Keratinocyte (primary cell): ENCODE data around the gene IL27RA. TPM values are rescaled to one million over a fixed set of nuclear protein-coding genes. Genes with fewer than 3 reads are reported as not detected.

Experiments used
- DNase-seq: peaks from one replicate; pipeline ENCODE4 v3.0.0-alpha.2; 2011; ENCODE audit warnings: low read depth, missing footprints, low spot score
- FAIRE-seq: peaks from 2 replicates; lab custom pipeline; 2011; peaks lifted over from hg19 to GRCh38; lab: Jason Lieb, UNC
- H2AFZ ChIP-seq: 2 replicates; pipeline ENCODE4 v1.6.0; 2012; ENCODE audit warnings: low read length, control low read depth, inconsistent platforms; ENCODE audit not compliant: control insufficient read depth
- H3K27ac ChIP-seq: 2 replicates; pipeline ENCODE4 v1.5.1; 2011; ENCODE audit warnings: low read length; ENCODE audit not compliant: control insufficient read depth, insufficient read depth
- H3K27me3 ChIP-seq: 3 replicates; pipeline ENCODE4 v1.6.0; 2011; ENCODE audit warnings: low read length; ENCODE audit not compliant: control insufficient read depth, insufficient read depth; ENCODE audit errors: extremely low read depth
- H3K36me3 ChIP-seq, 2 experiments: 2 replicates in 1 of 2; 3 replicates in 1 of 2; pipeline ENCODE4 v1.5.1; 2011; ENCODE audit warnings: low read length in 2 of 2, mild to moderate bottlenecking in 1 of 2; ENCODE audit not compliant: control insufficient read depth in 2 of 2, insufficient read depth in 2 of 2; ENCODE audit errors: extremely low read depth in 1 of 2
- H3K4me1 ChIP-seq: 3 replicates; pipeline ENCODE4 v1.5.1; 2011; ENCODE audit warnings: low read length; ENCODE audit not compliant: control insufficient read depth, insufficient read depth; ENCODE audit errors: extremely low read depth
- H3K4me2 ChIP-seq: 3 replicates; pipeline ENCODE4 v1.6.0; 2011; ENCODE audit warnings: low read depth, low read length; ENCODE audit not compliant: control insufficient read depth, insufficient read depth; ENCODE audit errors: extremely low read depth
- H3K4me3 ChIP-seq, 3 experiments: fragments of 200-600 bp in 1 of 3; sonication (generic) in 1 of 3; 2 replicates in 2 of 3; 3 replicates in 1 of 3; pipeline ENCODE4 v1.5.1; 2011 to 2016; ENCODE audit warnings: low read length in 3 of 3, mild to moderate bottlenecking in 3 of 3, control low read depth in 2 of 3, inconsistent platforms in 1 of 3, low read depth in 1 of 3, mixed read lengths in 1 of 3, mixed run types in 1 of 3, moderate library complexity in 1 of 3; ENCODE audit not compliant: control insufficient read depth in 2 of 3, insufficient read depth in 2 of 3; ENCODE audit errors: extremely low read depth in 1 of 3
- H3K79me2 ChIP-seq: 2 replicates; pipeline ENCODE4 v1.6.0; 2012; ENCODE audit warnings: low read length; ENCODE audit not compliant: control insufficient read depth, insufficient read depth
- H3K9ac ChIP-seq: 3 replicates; pipeline ENCODE4 v1.6.0; 2011; ENCODE audit warnings: low read length; ENCODE audit not compliant: control insufficient read depth, insufficient read depth; ENCODE audit errors: extremely low read depth
- H3K9me1 ChIP-seq: 3 replicates; pipeline ENCODE4 v1.6.0; 2011; ENCODE audit warnings: low read length; ENCODE audit not compliant: control insufficient read depth, insufficient read depth; ENCODE audit errors: extremely low read depth
- H3K9me3 ChIP-seq: 2 replicates; pipeline ENCODE4 v1.5.1; 2012; ENCODE audit warnings: low read depth, low read length; ENCODE audit not compliant: control insufficient read depth
- H4K20me1 ChIP-seq: 3 replicates; pipeline ENCODE4 v1.6.0; 2011; ENCODE audit warnings: low read length; ENCODE audit not compliant: control insufficient read depth, insufficient read depth; ENCODE audit errors: extremely low read depth
- EZH2 ChIP-seq: IDR thresholded peaks from one replicate; pipeline ENCODE4 v1.6.1; 2012; ENCODE audit warnings: inconsistent platforms, mild to moderate bottlenecking, low read length, moderate library complexity
- dilution Hi-C: fragments of 300-500 bp; cut with MboI; formaldehyde crosslinking; loops from one replicate; pipeline ENCODE4 v1.7.0; 2020; ENCODE audit warnings: low sequenced_read_pairs; ENCODE audit not compliant: extremely low pct_ligation_motif_present
- polyA plus RNA-seq, 5 experiments: library from polyadenylated mRNA; depleted of rRNA in 3 of 5; stranded (reverse) in 3 of 5; stranded (forward) in 1 of 5; unstranded in 1 of 5; fragments of >200 nt; gene quantifications; 1 replicate in 1 of 5; 2 replicates in 3 of 5; 3 replicates in 1 of 5; pipeline versions ENCODE4 v1.2.1 to v1.2.3, GENCODE V29; 2011 to 2012; ENCODE audit warnings: missing spikeins in 2 of 5, low read depth in 1 of 5, low replicate concordance in 1 of 5
- TF ChIP-seq, protein P1 (sequence below), 3 experiments: IDR thresholded peaks in 1 of 3; conservative IDR thresholded peaks in 1 of 3; optimal IDR thresholded peaks in 1 of 3; 2 replicates in 2 of 3; 3 replicates in 1 of 3; pipeline versions ENCODE3 to v1.5.1; 2011; ENCODE audit warnings: low read length in 3 of 3, mild to moderate bottlenecking in 3 of 3, moderate library complexity in 2 of 3, control low read depth in 1 of 3, inconsistent platforms in 1 of 3; ENCODE audit not compliant: insufficient read depth in 2 of 3; ENCODE audit errors: extremely low read depth in 1 of 3

Gene IL27RA
- polyA plus RNA-seq, 1 donor (not counting 4 experiments of a cell fraction or from before 2014, with no cell fraction given): 2.2 TPM

GRCh38 chr19:14066134-14066533 lies 34.6 kb downstream of the IL27RA start:
- H3K9ac ChIP-seq: no peak overlapping the region
- dilution Hi-C loops: no loop called here
- no peaks in the 10 kb centered on the region for H3K4me1 ChIP-seq
- H3K4me3 ChIP-seq: no peak overlapping the region
- DNase-seq: no peak
- no peaks in the 10 kb centered on the region for H3K36me3 ChIP-seq
- no peak overlapping the region for H2AFZ ChIP-seq
- no peaks in the 10 kb centered on the region for H3K9me1 ChIP-seq
- no peaks in the 10 kb centered on the region for H3K79me2 ChIP-seq
- no peaks in the 10 kb centered on the region for H3K9me3 ChIP-seq
- peaks cover 12% of the 10 kb centered on the region for H3K27me3 ChIP-seq
- H4K20me1 ChIP-seq: no peaks in the 10 kb centered on the region
- H3K4me2 ChIP-seq: no peak overlapping the region
- TF ChIP-seq, protein P1, sequence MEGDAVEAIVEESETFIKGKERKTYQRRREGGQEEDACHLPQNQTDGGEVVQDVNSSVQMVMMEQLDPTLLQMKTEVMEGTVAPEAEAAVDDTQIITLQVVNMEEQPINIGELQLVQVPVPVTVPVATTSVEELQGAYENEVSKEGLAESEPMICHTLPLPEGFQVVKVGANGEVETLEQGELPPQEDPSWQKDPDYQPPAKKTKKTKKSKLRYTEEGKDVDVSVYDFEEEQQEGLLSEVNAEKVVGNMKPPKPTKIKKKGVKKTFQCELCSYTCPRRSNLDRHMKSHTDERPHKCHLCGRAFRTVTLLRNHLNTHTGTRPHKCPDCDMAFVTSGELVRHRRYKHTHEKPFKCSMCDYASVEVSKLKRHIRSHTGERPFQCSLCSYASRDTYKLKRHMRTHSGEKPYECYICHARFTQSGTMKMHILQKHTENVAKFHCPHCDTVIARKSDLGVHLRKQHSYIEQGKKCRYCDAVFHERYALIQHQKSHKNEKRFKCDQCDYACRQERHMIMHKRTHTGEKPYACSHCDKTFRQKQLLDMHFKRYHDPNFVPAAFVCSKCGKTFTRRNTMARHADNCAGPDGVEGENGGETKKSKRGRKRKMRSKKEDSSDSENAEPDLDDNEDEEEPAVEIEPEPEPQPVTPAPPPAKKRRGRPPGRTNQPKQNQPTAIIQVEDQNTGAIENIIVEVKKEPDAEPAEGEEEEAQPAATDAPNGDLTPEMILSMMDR (optimal IDR thresholded peaks at IDR 0.05 in 1 of 3, IDR thresholded peaks at IDR 0.05 in 1 of 3, conservative IDR thresholded peaks at IDR 0.05 in 1 of 3; ENCODE audit: extremely low read depth in 1 of 3, insufficient read depth in 2 of 3, low read length in 3 of 3): no peak
- TF ChIP-seq EZH2: no peak
- FAIRE-seq: no peak
- H3K27ac ChIP-seq: no peak overlapping the region

GRCh38 chr19:14070268-14071050 lies 38.9 kb downstream of the IL27RA start:
- Histone ChIP-seq H3K36me3 (no peaks in the 10 kb centered on the region), H3K27me3 (peaks cover 23% of the 10 kb centered on the region), H3K27ac (no peak overlapping the region), H3K79me2 (peaks cover 1% of the 10 kb centered on the region), H4K20me1 (no peaks in the 10 kb centered on the region), H3K9me3 (no peaks in the 10 kb centered on the region), H3K9me1 (no peaks in the 10 kb centered on the region), H3K4me3 (no peak overlapping the region), H3K4me1 (peaks cover 23% of the 10 kb centered on the region), H2AFZ (no peak overlapping the region), H3K9ac (no peak overlapping the region), H3K4me2 (no peak overlapping the region)
- TF ChIP-seq EZH2: no peak
- TF ChIP-seq, protein P1 (optimal IDR thresholded peaks at IDR 0.05 in 1 of 3, IDR thresholded peaks at IDR 0.05 in 1 of 3, conservative IDR thresholded peaks at IDR 0.05 in 1 of 3; ENCODE audit: extremely low read depth in 1 of 3, insufficient read depth in 2 of 3, low read length in 3 of 3): no peak
- DNase-seq (no peak), FAIRE-seq (no peak)
- dilution Hi-C loops: no loop called here
